Coronary artery (tissue), 2 donors: Measurements from ENCODE around the gene EFHD2.

Source experiments
- DNase-seq: peaks from one replicate; pipeline ENCODE4 v3.0.0-alpha.2; 2017; ENCODE audit warnings: low spot score
- H3K27ac ChIP-seq, 2 donors: fragments of 200-600 bp; sonication (generic); one replicate each; pipeline ENCODE4 v1.5.1; 2016 to 2019
- H3K4me3 ChIP-seq: fragments of 200-600 bp; sonication (generic); 2 replicates; pipeline ENCODE4 v1.5.1; 2016; ENCODE audit warnings: mild to moderate bottlenecking, moderate library complexity
- TF ChIP-seq, protein P1 (sequence below): fragments of 200-600 bp; sonication (generic); IDR thresholded peaks from one replicate; pipeline ENCODE4 v1.5.1; 2019; ENCODE audit warnings: antibody characterized with exemption

Gene EFHD2, protein sequence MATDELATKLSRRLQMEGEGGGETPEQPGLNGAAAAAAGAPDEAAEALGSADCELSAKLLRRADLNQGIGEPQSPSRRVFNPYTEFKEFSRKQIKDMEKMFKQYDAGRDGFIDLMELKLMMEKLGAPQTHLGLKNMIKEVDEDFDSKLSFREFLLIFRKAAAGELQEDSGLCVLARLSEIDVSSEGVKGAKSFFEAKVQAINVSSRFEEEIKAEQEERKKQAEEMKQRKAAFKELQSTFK

DNA sequence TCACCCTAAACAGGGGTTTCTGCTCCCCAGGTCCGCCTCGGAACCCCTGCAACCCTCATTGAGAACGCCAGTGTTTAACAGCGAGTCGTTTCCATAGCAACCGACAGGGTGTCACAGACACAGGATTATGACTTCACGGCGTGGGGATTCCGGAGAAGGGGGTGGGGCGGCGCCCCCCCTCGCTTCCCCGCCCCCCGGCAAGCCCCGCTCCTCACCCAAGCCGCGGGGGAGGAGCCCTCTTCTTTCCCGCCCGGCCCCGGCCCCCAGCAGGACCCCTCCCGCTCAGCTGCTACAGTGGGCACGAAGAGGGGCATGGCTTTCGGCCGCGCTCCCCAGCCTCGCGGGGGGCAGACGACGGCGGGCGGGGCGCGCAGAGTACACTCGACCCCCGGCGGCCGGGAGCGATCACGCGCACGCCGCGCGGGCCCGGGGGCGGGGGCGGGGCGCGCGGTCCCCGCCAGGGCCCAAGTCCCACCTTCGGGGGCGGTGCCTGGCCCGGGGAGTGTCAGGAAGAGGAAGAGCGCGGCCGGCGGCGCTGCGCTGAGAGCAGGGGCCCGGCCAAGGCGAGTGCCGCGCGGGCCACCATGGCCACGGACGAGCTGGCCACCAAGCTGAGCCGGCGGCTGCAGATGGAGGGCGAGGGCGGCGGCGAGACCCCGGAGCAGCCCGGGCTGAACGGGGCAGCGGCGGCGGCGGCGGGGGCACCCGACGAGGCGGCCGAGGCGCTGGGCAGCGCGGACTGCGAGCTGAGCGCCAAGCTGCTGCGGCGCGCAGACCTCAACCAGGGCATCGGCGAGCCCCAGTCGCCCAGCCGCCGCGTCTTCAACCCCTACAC lies at the start of gene EFHD2:
Gene EFHD2, plus strand, starts transcription at position 501 of the 835 bp plus-strand sequence. Its CDS starts 84 bp downstream, at position 585.
- TF ChIP-seq, protein P1, sequence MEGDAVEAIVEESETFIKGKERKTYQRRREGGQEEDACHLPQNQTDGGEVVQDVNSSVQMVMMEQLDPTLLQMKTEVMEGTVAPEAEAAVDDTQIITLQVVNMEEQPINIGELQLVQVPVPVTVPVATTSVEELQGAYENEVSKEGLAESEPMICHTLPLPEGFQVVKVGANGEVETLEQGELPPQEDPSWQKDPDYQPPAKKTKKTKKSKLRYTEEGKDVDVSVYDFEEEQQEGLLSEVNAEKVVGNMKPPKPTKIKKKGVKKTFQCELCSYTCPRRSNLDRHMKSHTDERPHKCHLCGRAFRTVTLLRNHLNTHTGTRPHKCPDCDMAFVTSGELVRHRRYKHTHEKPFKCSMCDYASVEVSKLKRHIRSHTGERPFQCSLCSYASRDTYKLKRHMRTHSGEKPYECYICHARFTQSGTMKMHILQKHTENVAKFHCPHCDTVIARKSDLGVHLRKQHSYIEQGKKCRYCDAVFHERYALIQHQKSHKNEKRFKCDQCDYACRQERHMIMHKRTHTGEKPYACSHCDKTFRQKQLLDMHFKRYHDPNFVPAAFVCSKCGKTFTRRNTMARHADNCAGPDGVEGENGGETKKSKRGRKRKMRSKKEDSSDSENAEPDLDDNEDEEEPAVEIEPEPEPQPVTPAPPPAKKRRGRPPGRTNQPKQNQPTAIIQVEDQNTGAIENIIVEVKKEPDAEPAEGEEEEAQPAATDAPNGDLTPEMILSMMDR, result no peak
- Histone ChIP-seq H3K27ac (peak within 1 kb of the TSS; percentile 47 to 68), H3K4me3 (peak within 1 kb of the TSS; percentile 87)
- DNase-seq, result no peak

DNA sequence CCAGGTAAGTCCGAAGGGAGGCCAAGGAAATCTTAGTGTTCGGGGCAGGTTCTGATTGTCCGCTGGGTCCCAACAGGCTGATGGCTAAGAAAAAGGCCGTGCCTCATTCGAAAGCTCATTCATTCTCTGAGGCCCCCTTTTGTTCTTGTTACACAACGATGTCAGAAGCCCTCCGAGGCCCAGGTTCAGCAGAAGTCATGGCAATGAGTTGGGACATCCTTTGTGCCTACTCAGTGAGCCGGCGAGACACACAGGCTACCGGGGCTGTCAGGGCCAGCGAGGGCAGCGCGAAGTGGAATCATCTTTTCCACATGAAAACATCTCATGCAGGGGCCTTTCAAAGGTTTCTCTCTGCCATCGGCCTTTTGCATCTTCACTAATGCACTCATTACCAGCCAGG lies 49.0 kb upstream of the EFHD2 start:
- TF ChIP-seq, protein P1, result no peak
- Histone ChIP-seq H3K4me3 (no peak overlapping the region), H3K27ac (no peak overlapping the region)
- DNase-seq, result no peak

DNA sequence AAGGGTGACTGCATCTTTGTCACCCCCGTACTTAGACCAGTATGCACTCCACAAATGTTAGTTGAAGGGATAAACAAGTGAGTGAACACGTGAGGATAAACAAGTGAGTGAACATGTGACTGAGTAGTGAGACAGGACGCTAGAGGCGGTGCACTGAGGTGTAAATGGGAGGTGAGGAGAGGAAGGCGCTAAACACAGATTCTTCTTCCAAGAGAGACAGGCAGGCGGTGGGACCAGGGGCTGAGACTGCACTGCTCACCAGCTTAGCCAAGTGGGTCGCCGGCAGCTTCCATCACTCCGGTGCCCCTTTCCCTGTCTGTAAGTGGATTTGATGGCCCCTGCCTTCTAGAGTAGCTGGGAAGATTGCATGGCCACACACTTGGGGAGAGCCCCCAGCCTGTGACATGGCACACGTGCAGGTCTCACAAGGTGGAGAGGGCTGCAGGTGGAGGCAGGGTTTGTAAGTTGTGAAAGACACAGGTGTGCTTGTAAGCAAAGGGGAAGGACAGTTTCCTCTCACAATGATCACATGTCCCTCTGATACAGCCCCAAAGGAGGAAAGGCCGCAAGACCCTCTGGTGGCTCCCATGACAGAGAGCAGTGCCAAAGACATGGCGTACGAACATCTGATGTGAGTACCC lies 47.5 kb upstream of the EFHD2 start:
- TF ChIP-seq, protein P1, result no peak
- no peak overlapping the region for H3K4me3 ChIP-seq
- H3K27ac ChIP-seq, result no peak overlapping the region
- no peak for DNase-seq

DNA sequence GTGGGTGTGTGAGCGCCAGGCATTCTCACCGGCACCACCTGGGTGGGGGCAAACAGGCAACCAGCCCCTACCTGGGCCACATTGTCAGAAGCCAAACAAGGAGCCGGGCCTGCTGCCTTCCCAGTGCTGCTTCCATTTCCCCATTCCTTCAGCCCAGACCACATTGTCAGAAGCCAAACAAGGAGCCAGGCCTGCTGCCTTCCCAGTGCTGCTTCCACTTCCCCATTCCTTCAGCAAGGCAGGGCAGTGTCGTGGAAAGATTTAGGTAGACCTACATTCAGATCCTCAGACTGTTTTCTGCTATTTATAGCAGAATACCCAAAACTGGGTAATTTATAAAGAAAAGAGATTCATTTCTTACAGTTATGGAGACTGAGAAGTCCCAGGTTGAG lies 47.0 kb upstream of the EFHD2 start:
- DNase-seq, result no peak
- no peak overlapping the region for H3K27ac ChIP-seq
- H3K4me3 ChIP-seq, result no peak overlapping the region
- TF ChIP-seq, protein P1, result no peak

DNA sequence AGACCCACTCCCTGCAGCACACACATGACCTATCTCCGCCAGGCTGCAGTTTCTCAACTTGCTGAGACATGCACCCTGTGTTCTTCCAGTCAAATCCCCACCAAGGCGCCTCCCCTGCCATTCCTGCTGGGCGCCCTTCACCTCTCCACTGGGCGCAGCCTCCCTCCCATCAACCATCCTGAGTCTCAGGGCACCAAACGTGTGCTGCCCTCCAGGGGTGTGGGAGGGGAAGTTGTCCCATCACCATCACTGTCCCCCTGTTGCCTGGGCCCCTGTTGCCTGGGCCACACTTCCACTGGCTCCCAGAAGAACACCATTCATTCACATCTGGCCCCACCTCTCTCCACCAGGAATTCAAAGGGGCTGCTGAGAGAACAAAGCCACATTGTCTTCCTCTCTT lies 44.9 kb upstream of the EFHD2 start:
- H3K27ac ChIP-seq, result no peak overlapping the region
- DNase-seq, result no peak
- TF ChIP-seq, protein P1, result no peak
- no peak overlapping the region for H3K4me3 ChIP-seq

DNA sequence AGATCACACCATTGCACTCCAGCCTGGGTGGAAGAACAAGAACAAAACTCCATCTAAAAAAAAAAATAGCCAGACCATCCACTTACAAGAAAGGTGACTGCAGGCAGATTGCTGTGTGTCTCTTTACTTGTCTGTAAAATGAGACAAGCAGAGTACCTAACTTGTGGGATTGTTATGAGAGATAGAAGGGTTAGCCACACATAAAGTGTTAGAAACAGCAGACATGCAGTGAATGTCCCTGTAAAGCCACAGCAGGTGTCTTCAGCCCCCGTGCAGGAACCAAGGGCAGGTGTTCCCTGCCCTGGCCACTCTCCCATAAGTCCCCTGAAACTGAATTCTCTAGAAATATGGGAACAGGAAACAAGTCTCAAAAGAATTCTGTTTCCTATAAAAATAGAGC lies 40.8 kb upstream of the EFHD2 start:
- TF ChIP-seq, protein P1, result no peak
- H3K4me3 ChIP-seq, result no peak overlapping the region
- H3K27ac ChIP-seq, result no peak overlapping the region
- DNase-seq, result no peak
